H1 (cell line): ENCODE measurements around the gene ABHD16B. TPM values are rescaled to one million over a fixed set of nuclear protein-coding genes. Genes with fewer than 3 reads are reported as not detected.

Source experiments
- CTCF ChIA-PET: fragments of 300-600 bp; sonication (Branson Sonifier 250); formaldehyde crosslinking; loops from one replicate; lab custom pipeline; 2021; ENCODE audit not compliant: partially characterized antibody; lab: Charles Lee
- POLR2A ChIA-PET: fragments of 300-600 bp; sonication (Branson Sonifier 250); formaldehyde crosslinking; loops from one replicate; lab custom pipeline; 2021; ENCODE audit warnings: inconsistent platforms; ENCODE audit not compliant: partially characterized antibody; lab: Charles Lee
- DNase-seq, 2 experiments: peaks; one replicate each; pipeline versions ENCODE4 v3.0.0 to v3.0.0-alpha.2; 2010 to 2022; ENCODE audit warnings: low spot score in 2 of 2, low read depth in 1 of 2, mixed read lengths in 1 of 2
- FAIRE-seq: peaks from 2 replicates; lab custom pipeline; 2011; peaks lifted over from hg19 to GRCh38; lab: Jason Lieb, UNC
- H2AFZ ChIP-seq: 2 replicates; pipeline ENCODE4 v1.8.1; 2012; ENCODE audit warnings: low read length, inconsistent platforms
- H2AK5ac ChIP-seq: 2 replicates; pipeline ENCODE4 v1.6.1; 2013; ENCODE audit warnings: low read depth, low read length
- H2BK120ac ChIP-seq: replicated peaks from 2 replicates; pipeline ENCODE3; 2013; ENCODE audit warnings: low read depth, low read length, inconsistent platforms
- H2BK12ac ChIP-seq: 2 replicates; pipeline ENCODE4 v1.6.1; 2013; ENCODE audit warnings: low read depth, low read length
- H2BK15ac ChIP-seq: 2 replicates; pipeline ENCODE4 v1.6.1; 2013; ENCODE audit warnings: low read length
- H2BK20ac ChIP-seq: 2 replicates; pipeline ENCODE4 v1.6.1; 2013; ENCODE audit warnings: low read length
- H2BK5ac ChIP-seq: 2 replicates; pipeline ENCODE4 v1.6.1; 2013; ENCODE audit warnings: low read depth, low read length
- H3K14ac ChIP-seq: 2 replicates; pipeline ENCODE4 v1.6.1; 2013; ENCODE audit warnings: inconsistent platforms; ENCODE audit not compliant: insufficient read length
- H3K18ac ChIP-seq: 2 replicates; pipeline ENCODE4 v1.6.1; 2013; ENCODE audit warnings: low read length; ENCODE audit errors: extremely low read depth
- H3K23ac ChIP-seq: 2 replicates; pipeline ENCODE4 v1.6.1; 2013; ENCODE audit warnings: inconsistent platforms; ENCODE audit not compliant: insufficient read length
- H3K23me2 ChIP-seq: 2 replicates; pipeline ENCODE4 v1.6.1; 2013; ENCODE audit warnings: low read depth, low read length
- H3K27ac ChIP-seq: 2 replicates; pipeline ENCODE4 v1.6.1; 2011; ENCODE audit warnings: low read depth, low read length, inconsistent platforms
- H3K27me3 ChIP-seq, 4 experiments: replicated peaks in 1 of 4; 1 replicate in 1 of 4; 2 replicates in 3 of 4; pipeline versions ENCODE4 v1.6.1 to v1.8.1; 2011 to 2013; ENCODE audit warnings: low read length in 3 of 4, mild to moderate bottlenecking in 3 of 4, inconsistent platforms in 2 of 4, mixed read lengths in 2 of 4, moderate library complexity in 1 of 4; ENCODE audit not compliant: control insufficient read depth in 3 of 4, insufficient read depth in 3 of 4; ENCODE audit errors: extremely low read depth in 1 of 4
- H3K36me3 ChIP-seq, 4 experiments: 2 replicates each; pipeline versions ENCODE4 v1.6.1 to v1.8.1; 2011 to 2013; ENCODE audit warnings: mild to moderate bottlenecking in 4 of 4, low read length in 3 of 4, moderate library complexity in 2 of 4, control low read depth in 1 of 4, inconsistent platforms in 1 of 4; ENCODE audit not compliant: insufficient read depth in 4 of 4, control insufficient read depth in 2 of 4
- H3K4ac ChIP-seq: replicated peaks from 2 replicates; pipeline ENCODE3; 2013; ENCODE audit warnings: low read length, low read depth, mixed read lengths, inconsistent platforms; ENCODE audit not compliant: insufficient read length
- H3K4me1 ChIP-seq, 4 experiments: replicated peaks in 1 of 4; 1 replicate in 1 of 4; 2 replicates in 3 of 4; pipeline versions ENCODE4 v1.6.1 to v1.8.1; 2011 to 2013; ENCODE audit warnings: low read length in 3 of 4, inconsistent platforms in 2 of 4, mixed read lengths in 1 of 4; ENCODE audit not compliant: insufficient read depth in 4 of 4, control insufficient read depth in 3 of 4
- H3K4me2 ChIP-seq, 2 experiments: 2 replicates each; pipeline versions ENCODE4 v1.6.1 to v1.8.1; 2011 to 2013; ENCODE audit warnings: low read depth in 2 of 2, low read length in 2 of 2, control low read depth in 1 of 2, inconsistent platforms in 1 of 2, mild to moderate bottlenecking in 1 of 2; ENCODE audit not compliant: insufficient read depth in 1 of 2
- H3K4me3 ChIP-seq, 4 experiments: fragments of 200-600, 300-600 bp in 1 of 4; sonication (generic), shearing (Covaris generic), sonication (Bioruptor Twin) in 1 of 4; 2 replicates each; pipeline versions ENCODE4 v1.5.1 to v1.8.1; 2011 to 2016; ENCODE audit warnings: low read length in 4 of 4, low read depth in 3 of 4, control low read depth in 2 of 4, inconsistent platforms in 2 of 4, mild to moderate bottlenecking in 2 of 4, mixed read lengths in 1 of 4, moderate library complexity in 1 of 4; ENCODE audit not compliant: insufficient read depth in 2 of 4; ENCODE audit errors: extremely low read depth in 1 of 4
- H3K56ac ChIP-seq: replicated peaks from 2 replicates; pipeline ENCODE3; 2013; ENCODE audit warnings: low read depth, mild to moderate bottlenecking, mixed read lengths, low read length, inconsistent platforms; ENCODE audit not compliant: insufficient read length
- H3K79me1 ChIP-seq: 2 replicates; pipeline ENCODE4 v1.6.1; 2013; ENCODE audit warnings: low read depth, low read length, control low read depth
- H3K79me2 ChIP-seq, 2 experiments: 2 replicates each; pipeline versions ENCODE4 v1.6.1 to v1.8.1; 2012 to 2013; ENCODE audit warnings: low read length in 2 of 2, mild to moderate bottlenecking in 2 of 2, inconsistent platforms in 1 of 2; ENCODE audit not compliant: insufficient read depth in 2 of 2, control insufficient read depth in 1 of 2
- H3K9ac ChIP-seq, 4 experiments: replicated peaks in 1 of 4; 1 replicate in 1 of 4; 2 replicates in 3 of 4; pipeline versions ENCODE4 v1.6.1 to v1.8.1; 2011 to 2013; ENCODE audit warnings: low read depth in 3 of 4, low read length in 3 of 4, control low read depth in 2 of 4, mild to moderate bottlenecking in 2 of 4, moderate library complexity in 2 of 4, inconsistent platforms in 1 of 4; ENCODE audit errors: extremely low read depth in 1 of 4
- H3K9me3 ChIP-seq, 2 experiments: 2 replicates each; pipeline versions ENCODE4 v1.6.1 to v1.8.1; 2012 to 2013; ENCODE audit warnings: mild to moderate bottlenecking in 2 of 2, moderate library complexity in 2 of 2, control low read depth in 1 of 2, inconsistent platforms in 1 of 2, low read depth in 1 of 2, low read length in 1 of 2, mixed read lengths in 1 of 2; ENCODE audit not compliant: insufficient read depth in 2 of 2
- H4K20me1 ChIP-seq, 2 experiments: replicated peaks in 1 of 2; 2 replicates each; pipeline versions ENCODE3 to v1.8.1; 2011 to 2013; ENCODE audit warnings: inconsistent platforms in 2 of 2, low read length in 2 of 2, mild to moderate bottlenecking in 1 of 2; ENCODE audit not compliant: insufficient read depth in 2 of 2, control insufficient read depth in 1 of 2
- H4K5ac ChIP-seq: 2 replicates; pipeline ENCODE4 v1.6.1; 2013; ENCODE audit warnings: low read length, low read depth, mixed read lengths, inconsistent platforms; ENCODE audit not compliant: insufficient read length
- H4K8ac ChIP-seq: 2 replicates; pipeline ENCODE4 v1.8.0; 2013; ENCODE audit warnings: mild to moderate bottlenecking, moderate library complexity, low read length, inconsistent platforms; ENCODE audit not compliant: insufficient read depth; ENCODE audit errors: extremely low read depth
- H4K91ac ChIP-seq: replicated peaks from 2 replicates; pipeline ENCODE3; 2013; ENCODE audit warnings: low read length, mixed read lengths, inconsistent platforms; ENCODE audit not compliant: insufficient read length
- SP4 ChIP-seq: IDR thresholded peaks from 2 replicates; pipeline ENCODE4 v1.6.1; 2012; ENCODE audit warnings: low read length, inconsistent platforms
- TEAD4 ChIP-seq: IDR thresholded peaks from 2 replicates; pipeline ENCODE4 v1.6.1; 2012; ENCODE audit warnings: low read depth, low read length, inconsistent platforms, mixed read lengths
- WGBS, 2 experiments: shearing (Covaris generic) in 1 of 2; methylation state at CpG; one replicate each; pipeline versions ENCODE4 v1.1.6 to v1.1.7; 2013 to 2015; ENCODE audit warnings: low lambda C conversion rate in 2 of 2, mixed read lengths in 2 of 2, inconsistent platforms in 1 of 2, low coverage in 1 of 2, missing lambda C conversion rate in 1 of 2; ENCODE audit not compliant: insufficient replicate concordance in 2 of 2, insufficient coverage in 1 of 2, insufficient read length in 1 of 2; ENCODE audit errors: extremely low coverage in 1 of 2, missing lambda C conversion rate in 1 of 2; 5-methylcytosine and 5-hydroxymethylcytosine counted together
- polyA plus RNA-seq, 7 experiments: library from polyadenylated mRNA; depleted of rRNA in 3 of 7; stranded (reverse) in 5 of 7; unstranded in 2 of 7; fragments of >200 nt in 5 of 7; fragments of 200-250 nt in 2 of 7; gene quantifications; 1 replicate in 5 of 7; 2 replicates in 1 of 7; 4 replicates in 1 of 7; pipeline versions ENCODE4 v1.2.1 to v1.2.3, GENCODE V29; 2011 to 2013; ENCODE audit warnings: missing spikeins in 2 of 7, mixed read lengths in 2 of 7
- total RNA-seq: library from RNA; stranded (reverse); fragmentation: NEBNext Ultra II Directional; extraction: Animal tissue kit (Norgen Biotek cat#: 25700); gene quantifications from 2 replicates; pipeline ENCODE4 v1.2.1, GENCODE V29; 2021

ABHD16B gene
- total and polyA plus RNA-seq, 2 of the 8 experiments (the other 6 are each of a cell fraction or from before 2014, with no cell fraction given): not detected

DNA sequence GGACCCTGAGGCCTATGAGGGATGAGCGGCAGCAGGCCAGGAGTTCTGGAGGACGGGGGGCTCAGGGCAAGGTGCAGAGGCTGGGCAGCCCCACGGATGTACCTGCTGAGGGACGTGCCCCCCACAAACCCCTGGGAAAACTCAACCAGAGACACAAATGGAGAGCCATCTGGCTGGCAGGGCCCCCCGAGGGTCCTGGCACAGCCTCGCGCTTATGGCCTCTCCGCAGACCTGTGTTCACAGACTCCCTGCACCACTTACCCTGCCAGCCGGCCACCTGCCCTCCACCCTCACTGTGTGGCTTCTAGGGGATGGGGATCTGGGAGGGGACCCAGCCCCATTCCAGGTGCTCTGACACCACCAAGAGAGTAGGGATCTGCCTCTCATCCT lies 26.8 kb upstream of the ABHD16B start:
- Histone ChIP-seq H4K20me1 (peaks cover 0 to 4% of the 10 kb centered on the region in 2 experiments), H3K79me2 (peaks cover 1 to 5% of the 10 kb centered on the region in 2 experiments; a peak in 2 of 4 replicates), H2AK5ac (0 out of 2 replicates have a peak overlapping the region, but pooled peaks have one; percentile 14), H2BK5ac (peak overlapping the region; percentile 40; the same call in 1 of the 2 replicates), H3K27me3 (peaks cover 14 to 29% (median 23%) of the 10 kb centered on the region in 4 experiments; a peak in 6 of 7 replicates), H4K5ac (peak overlapping the region; percentile 58), H3K9me3 (no peaks in the 10 kb centered on the region), H3K27ac (no peak overlapping the region), H3K14ac (no peak overlapping the region), H3K56ac (no peak overlapping the region), H3K4me3 (no peak overlapping the region; a peak in 1 of 8 replicates), H2BK15ac (peak overlapping the region; percentile 92), H3K18ac (peak overlapping the region; percentile 60), H2BK12ac (0 out of 2 replicates have a peak overlapping the region, but pooled peaks have one; percentile 80), H2BK120ac (peak overlapping the region; percentile 69), H3K23me2 (peaks cover 15% of the 10 kb centered on the region; the same call in 1 of the 2 replicates), H3K36me3 (no peaks in the 10 kb centered on the region), H3K4ac (peak overlapping the region; percentile 72), H4K8ac (0 out of 2 replicates have a peak overlapping the region, but pooled peaks have one; percentile 1), H3K4me2 (peak overlapping the region; percentile 2 to 51; a peak in 1 of 4 replicates), H3K23ac (no peak overlapping the region), H2AFZ (no peak overlapping the region), H4K91ac (peak overlapping the region; percentile 68), H2BK20ac (peak overlapping the region; percentile 32; the same call in 1 of the 2 replicates), H3K4me1 (peaks cover 1 to 28% (median 16%) of the 10 kb centered on the region in 4 experiments), H3K9ac (no peak overlapping the region), H3K79me1 (no peaks in the 10 kb centered on the region)
- ChIA-PET POLR2A (interaction anchor here (0.8 to 1.5 kb wide), 4 partner anchors 13 to 97 kb away, joined by 3 to 7 read pairs (median 4); partner anchors contain the start of gene TPD52L2), CTCF (interaction anchor here (0.8 kb wide), 1 partner anchor 48 kb away, joined by 3 read pairs; no protein-coding TSS in a partner anchor)
- DNase-seq (no peak), FAIRE-seq (no peak)
- TF ChIP-seq TEAD4 (no peak), SP4 (no peak)
- WGBS, 2 experiments: 87% methylated on average over 9 of the region's 9 CpGs; no CpG with 5 or more reads in 1 of the 2 experiments
